Ishikawa (cell line): ENCODE measurements around the gene LAMA3.

ENCODE experiments used
- EGR1 ChIP-seq: IDR thresholded peaks from 2 replicates; pipeline ENCODE4 v1.6.1; 2012
- EP300 ChIP-seq: IDR thresholded peaks from 2 replicates; pipeline ENCODE4 v1.6.1; 2012; ENCODE audit warnings: borderline replicate concordance
- FOXM1 ChIP-seq: IDR thresholded peaks from 2 replicates; pipeline ENCODE4 v1.6.1; 2012; ENCODE audit warnings: low read depth, borderline replicate concordance
- MAX ChIP-seq: IDR thresholded peaks from 2 replicates; pipeline ENCODE4 v1.6.1; 2012
- NFIC ChIP-seq: IDR thresholded peaks from 2 replicates; pipeline ENCODE4 v1.6.1; 2012
- REST ChIP-seq: IDR thresholded peaks from 2 replicates; pipeline ENCODE4 v1.6.1; 2012; ENCODE audit warnings: low read depth, mild to moderate bottlenecking
- TAF1 ChIP-seq: IDR thresholded peaks from 2 replicates; pipeline ENCODE4 v1.6.1; 2012; ENCODE audit warnings: low read depth, mild to moderate bottlenecking
- TCF12 ChIP-seq: IDR thresholded peaks from 2 replicates; pipeline ENCODE4 v1.6.1; 2012; ENCODE audit warnings: low read depth
- TEAD4 ChIP-seq: IDR thresholded peaks from 2 replicates; pipeline ENCODE4 v1.6.1; 2012
- YY1 ChIP-seq: IDR thresholded peaks from 2 replicates; pipeline ENCODE4 v1.6.1; 2012; ENCODE audit warnings: low read depth

GRCh38 chr18:23908827-23909226 lies 219.6 kb downstream of the LAMA3 start:
- TF ChIP-seq EP300 = no peak
- TF ChIP-seq EGR1 = no peak
- no peak for TF ChIP-seq TCF12
- no peak for TF ChIP-seq REST
- TF ChIP-seq YY1 = no peak
- TF ChIP-seq TAF1 = no peak
- no peak for TF ChIP-seq MAX
- TF ChIP-seq NFIC = no peak
- TF ChIP-seq TEAD4 = no peak
- no peak for TF ChIP-seq FOXM1
